KBM-7 (cell line): Measurements from ENCODE around the gene ANKRD65.
"Not testable (repeated sequence)": the region's sequence is repeated elsewhere in the genome, so short reads cannot be mapped to it uniquely, and the experiment has no call there.

Experiments used
- DNase-seq: peaks from one replicate; pipeline ENCODE4 v3.0.0-alpha.2; 2015
- in situ Hi-C: fragments of 300-500 bp; cut with MboI; formaldehyde crosslinking; loops from 2 replicates; pipeline ENCODE4 v1.14.3; 2020; ENCODE audit warnings: low sequenced_read_pairs, low pct_unique_long_range_greater_than_20kb, mixed read lengths

Gene ANKRD65

DNA sequence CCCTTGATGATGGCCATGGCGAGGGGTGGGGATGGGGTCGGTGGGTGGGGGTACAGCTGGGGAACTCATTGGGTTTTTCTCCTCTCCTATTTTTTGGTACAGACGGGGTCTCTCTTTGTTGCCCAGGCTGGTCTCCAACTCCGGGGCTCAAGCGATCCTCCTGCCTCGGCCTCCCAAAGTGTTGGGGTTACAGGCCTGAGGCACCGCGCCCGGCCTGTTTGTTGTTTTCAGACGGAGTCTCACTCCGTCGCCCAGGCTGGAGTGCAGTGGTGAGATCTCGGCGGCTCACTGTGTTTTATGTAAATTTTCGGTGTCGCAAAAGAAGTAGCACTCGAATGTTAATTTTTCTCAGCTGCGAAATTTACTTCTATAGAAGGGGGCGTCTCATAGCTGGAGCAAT is 25.6 kb upstream of the ANKRD65 start:
- DNase-seq, in situ Hi-C loops: not testable (repeated sequence)

GRCh38 chr1:1442069-1442770 is 21.1 kb upstream of the ANKRD65 start:
- DNase-seq: no peak
- in situ Hi-C loops: no loop called here

DNA sequence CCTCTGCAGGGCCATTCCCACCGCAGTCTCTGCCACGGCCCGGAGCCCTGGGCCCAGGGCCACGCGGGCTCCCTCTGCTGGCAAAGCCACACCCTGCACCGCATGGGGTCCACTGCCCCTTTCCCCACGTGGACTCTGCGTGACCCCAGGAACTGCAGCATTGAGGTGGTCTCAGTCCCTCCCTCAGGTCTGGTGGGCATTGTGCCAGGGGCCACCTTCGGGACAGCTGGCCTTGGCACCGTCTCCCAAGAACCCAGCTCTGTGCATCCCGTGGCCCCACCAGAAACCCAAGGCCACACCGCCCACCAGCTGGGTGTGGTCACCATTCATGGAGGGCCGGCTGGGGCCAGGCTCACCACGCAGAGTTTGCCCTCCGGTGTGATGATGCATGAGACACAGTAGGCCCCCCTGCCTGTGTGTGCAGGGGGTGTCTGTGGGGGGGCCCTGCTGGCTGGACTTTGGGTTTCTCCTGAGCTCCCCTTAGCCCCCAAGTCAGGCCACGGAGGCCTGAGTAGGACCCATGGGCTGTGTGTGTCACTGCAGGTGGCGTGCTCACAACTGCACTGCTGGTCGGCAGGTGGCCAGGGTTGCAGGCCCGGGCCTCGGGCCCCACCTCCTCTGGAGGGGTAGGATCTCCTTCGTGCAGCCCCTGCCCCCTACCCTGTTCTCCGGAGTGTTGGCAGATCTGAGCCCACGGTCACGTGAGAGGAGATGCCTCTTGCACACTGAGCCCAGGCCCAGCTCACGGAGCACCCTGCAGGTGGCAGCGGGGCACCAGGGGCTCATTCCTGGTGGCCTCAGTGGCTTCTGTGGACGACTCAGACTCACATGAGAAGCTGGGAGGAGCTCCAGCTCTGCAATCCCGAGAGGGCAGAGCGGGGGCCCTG is 20.2 kb upstream of the ANKRD65 start:
- peak; percentile 61 for DNase-seq
- in situ Hi-C loops: no loop called here

DNA sequence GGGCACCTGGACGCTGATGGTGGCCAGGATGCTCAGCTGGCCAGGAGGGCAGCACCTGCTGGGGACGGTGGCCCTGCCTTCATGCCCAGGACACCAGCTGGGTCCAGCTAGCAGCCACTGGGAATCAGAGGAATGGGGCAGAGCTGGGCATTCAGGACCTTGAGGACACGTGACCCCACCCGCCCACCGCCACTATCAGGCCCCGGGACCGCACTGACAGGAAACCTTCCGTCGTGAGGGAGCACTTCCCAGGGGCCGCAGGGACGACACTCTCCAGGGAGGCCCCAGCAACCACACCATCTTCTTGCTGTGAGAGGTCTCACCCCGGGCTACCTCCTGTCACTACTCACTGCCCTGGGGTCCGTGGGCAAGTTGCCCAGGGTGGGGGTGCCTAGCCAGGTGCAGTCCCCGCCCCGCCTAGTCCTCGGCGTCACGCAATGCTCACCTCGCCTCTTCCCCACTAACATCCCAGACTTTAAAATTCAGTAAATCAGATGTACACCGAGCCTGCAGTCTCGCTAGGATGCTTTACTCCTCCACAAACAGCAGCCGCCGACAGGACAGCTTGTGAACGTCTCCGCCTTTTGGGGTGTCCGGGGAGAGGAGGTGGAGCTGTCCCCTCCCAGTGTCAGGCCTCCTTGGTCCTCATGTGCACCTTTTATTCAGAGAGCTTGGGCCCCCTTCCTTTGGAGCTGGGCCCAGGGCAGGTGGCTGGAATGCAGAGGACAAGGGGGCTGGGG is 19.4 kb upstream of the ANKRD65 start:
- no peak for DNase-seq
- in situ Hi-C loops: no loop called here

DNA sequence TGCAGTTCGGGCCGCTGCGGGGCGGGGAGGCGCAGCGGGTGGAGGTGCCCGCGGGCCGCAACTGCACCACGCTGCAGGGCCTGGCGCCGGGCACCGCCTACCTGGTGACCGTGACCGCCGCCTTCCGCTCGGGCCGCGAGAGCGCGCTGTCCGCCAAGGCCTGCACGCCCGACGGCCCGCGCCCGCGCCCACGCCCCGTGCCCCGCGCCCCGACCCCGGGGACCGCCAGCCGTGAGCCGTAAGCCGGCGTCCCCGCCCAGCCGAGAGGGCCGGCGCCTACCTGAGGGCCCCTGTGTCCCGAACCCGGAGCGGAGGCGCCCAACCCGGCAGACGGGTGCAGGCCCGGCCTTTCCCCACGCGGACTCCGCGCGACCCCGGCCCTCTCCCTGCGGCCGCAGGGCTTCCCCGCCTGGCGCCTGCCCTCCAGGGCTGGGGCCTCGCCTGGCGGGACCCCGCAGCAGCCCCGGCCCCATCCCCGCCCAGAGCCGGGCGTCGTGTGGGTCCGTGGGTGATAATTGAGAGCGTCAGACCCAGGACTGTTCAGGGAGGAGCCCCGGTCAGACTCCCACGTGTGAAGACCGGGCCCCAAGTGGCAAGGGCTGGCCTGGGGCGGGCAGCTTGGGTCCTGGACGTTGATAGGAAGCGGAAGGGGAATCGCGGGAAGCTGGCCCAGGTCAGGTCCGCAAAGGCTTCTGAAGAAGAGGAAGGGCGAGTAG is 18.6 kb upstream of the ANKRD65 start:
- in situ Hi-C loops: no loop called here
- DNase-seq: no peak

DNA sequence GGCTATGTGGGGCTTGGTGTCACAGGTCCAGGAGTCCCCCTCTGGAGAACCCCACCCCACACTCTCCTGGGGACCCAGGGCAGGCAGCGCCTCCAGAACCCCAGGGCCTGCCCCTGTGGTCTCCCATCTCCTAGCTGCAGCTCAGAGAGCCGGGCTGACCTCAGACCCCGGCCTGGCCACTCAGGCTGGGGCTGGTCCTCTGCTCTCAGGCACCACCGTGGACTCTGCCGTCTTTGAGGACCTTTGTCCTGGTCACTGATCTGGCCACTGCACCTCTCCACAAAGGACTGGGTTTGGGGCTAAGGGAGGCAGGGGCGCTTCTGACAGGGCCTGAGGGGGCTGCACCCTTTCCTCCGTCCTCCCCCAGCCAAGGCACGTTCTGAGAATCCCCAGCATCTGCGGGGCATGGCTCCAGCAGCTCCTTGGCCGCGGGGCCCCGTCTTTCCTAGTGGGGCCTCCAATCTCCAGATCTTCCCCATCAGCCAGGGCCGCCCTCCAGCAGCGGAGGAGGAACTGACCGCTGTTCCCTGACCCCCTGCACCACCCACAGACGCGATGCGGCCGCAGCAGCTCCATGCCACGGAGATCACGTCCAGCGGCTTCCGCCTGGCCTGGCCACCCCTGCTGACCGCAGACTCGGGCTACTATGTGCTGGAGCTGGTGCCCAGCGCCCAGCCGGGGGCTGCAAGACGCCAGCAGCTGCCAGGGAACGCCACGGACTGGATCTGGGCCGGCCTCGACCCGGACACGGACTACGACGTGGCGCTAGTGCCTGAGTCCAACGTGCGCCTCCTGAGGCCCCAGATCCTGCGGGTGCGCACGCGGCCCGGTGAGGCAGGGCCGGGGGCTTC is 17.7 kb upstream of the ANKRD65 start:
- no peak for DNase-seq
- in situ Hi-C loops: no loop called here

- in situ Hi-C loops: no loop called here
- no peak for DNase-seq
Measured at GRCh38 chr1:1437904-1438376, 16.9 kb upstream of the ANKRD65 start.

- in situ Hi-C loops: no loop called here
- DNase-seq: no peak
Measured at GRCh38 chr1:1437033-1437903, 16.2 kb upstream of the ANKRD65 start.

DNA sequence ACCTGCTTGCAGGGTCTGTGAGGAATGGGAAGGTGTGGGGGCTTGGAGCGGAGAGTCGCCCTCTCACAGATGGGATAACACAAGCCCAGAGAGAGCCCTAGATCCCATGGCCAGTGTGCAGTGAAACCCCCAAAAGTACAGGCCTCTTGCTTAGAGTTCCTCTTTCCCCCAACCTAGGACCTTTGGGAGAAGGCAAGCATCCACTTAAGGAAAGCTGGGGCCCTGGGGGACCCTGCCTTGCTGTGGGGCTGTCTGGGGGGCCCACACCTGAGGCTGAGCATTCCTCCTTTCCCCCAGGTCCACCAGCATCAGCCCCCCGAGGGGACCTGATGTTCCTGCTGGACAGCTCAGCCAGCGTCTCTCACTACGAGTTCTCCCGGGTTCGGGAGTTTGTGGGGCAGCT is 15.6 kb upstream of the ANKRD65 start:
- peak; percentile 20 for DNase-seq
- in situ Hi-C loops: no loop called here

- in situ Hi-C loops: no loop called here
- DNase-seq: no peak
Measured at GRCh38 chr1:1435911-1436629, 15.0 kb upstream of the ANKRD65 start.

DNA sequence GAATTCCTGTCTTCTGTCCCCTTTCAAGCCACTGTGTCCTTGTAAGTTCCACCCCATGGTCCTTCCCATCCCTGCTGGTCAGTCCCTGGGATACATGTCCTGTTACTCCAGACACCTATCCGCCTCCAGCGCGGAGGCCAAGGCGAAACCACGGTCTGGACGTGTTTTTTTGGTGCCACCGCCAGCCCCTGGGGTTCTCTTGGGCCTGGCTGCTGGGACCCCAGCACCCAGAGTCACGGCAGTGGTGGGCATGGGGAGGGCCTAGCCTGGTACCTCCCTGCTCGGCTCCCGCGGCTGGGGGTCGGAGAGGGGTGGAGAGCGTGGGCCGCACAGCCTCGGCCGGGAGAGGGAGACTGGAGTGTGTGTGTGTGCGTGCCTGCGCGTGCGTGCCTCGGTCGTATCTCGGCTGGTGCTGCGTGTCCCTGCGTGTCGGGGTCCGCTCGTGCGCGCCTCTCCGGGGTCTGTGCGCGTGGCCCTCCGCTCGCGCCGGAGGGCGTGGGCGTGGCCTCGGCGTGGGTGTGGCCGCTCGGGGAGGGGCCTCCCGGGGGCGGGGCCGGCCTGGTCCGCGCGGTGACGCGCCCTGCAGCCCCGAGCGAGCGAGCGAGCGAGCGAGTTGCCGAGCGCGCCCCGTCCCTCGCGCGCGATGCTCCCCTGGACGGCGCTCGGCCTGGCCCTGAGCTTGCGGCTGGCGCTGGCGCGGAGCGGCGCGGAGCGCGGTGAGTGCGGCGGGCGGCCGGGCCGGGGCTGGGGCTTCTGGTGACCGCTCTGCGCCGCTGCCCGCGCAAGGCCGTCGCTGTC is 14.2 kb upstream of the ANKRD65 start, which contains the start of gene VWA1:
VWA1 (plus strand) TSS at position 585 of the 798 bp plus-strand sequence; CDS start at position 644, 59 bp downstream.
- DNase-seq: peak; percentile 65
- in situ Hi-C loops: no loop called here

DNA sequence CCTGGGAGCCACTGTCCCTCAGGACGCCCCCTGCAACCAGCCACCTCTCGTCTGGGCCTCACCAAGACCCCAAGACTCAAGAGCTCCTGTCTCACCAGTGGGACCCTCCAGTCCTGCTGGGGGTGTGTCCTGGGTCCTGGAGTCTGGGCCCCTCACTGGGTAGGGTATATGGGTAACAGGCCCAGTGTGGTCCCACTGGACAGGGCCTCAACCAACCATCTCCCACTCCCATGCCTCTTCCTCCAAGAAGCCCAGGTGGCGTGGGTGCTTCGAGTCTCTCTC is 13.7 kb upstream of the ANKRD65 start:
- peak; percentile 14 for DNase-seq
- in situ Hi-C loops: no loop called here

GRCh38 chr1:1434131-1434823 is 13.2 kb upstream of the ANKRD65 start:
- DNase-seq: peak; percentile 79
- in situ Hi-C loops: no loop called here

GRCh38 chr1:1433804-1434130 is 12.7 kb upstream of the ANKRD65 start:
- peak; percentile 39 for DNase-seq
- in situ Hi-C loops: no loop called here

- peak; percentile 45 for DNase-seq
- in situ Hi-C loops: no loop called here
Measured at GRCh38 chr1:1432951-1433803, 12.1 kb upstream of the ANKRD65 start.
